H9 (cell line): ENCODE results near the gene LOXL1. TPM values are rescaled to one million over a fixed set of nuclear protein-coding genes. Genes with fewer than 3 reads are reported as not detected.

Experiments used
- DNase-seq: peaks from one replicate; pipeline ENCODE4 v3.0.0-alpha.2; 2017
- H2AFZ ChIP-seq: one replicate; pipeline ENCODE4 v1.6.1; 2013; ENCODE audit warnings: mild to moderate bottlenecking, low read length, control low read depth, moderate library complexity
- H2AK5ac ChIP-seq: 2 replicates; pipeline ENCODE4 v1.6.1; 2013; ENCODE audit warnings: low read length, control low read depth, mixed read lengths; ENCODE audit not compliant: insufficient read length
- H2BK120ac ChIP-seq: one replicate; pipeline ENCODE4 v1.6.1; 2013; ENCODE audit warnings: low read depth, mild to moderate bottlenecking, low read length, control low read depth, inconsistent platforms; ENCODE audit not compliant: poor library complexity, severe bottlenecking
- H2BK12ac ChIP-seq: 2 replicates; pipeline ENCODE4 v1.6.1; 2013; ENCODE audit warnings: low read length, control low read depth, mixed read lengths, low read depth; ENCODE audit not compliant: insufficient read length
- H2BK15ac ChIP-seq: 2 replicates; pipeline ENCODE4 v1.6.1; 2013; ENCODE audit warnings: low read depth, low read length, control low read depth
- H2BK20ac ChIP-seq: one replicate; pipeline ENCODE4 v1.6.1; 2013; ENCODE audit warnings: low read depth, mild to moderate bottlenecking, low read length, control low read depth, inconsistent platforms; ENCODE audit not compliant: poor library complexity, severe bottlenecking
- H2BK5ac ChIP-seq: 2 replicates; pipeline ENCODE4 v1.6.1; 2013; ENCODE audit warnings: low read length, control low read depth, mixed read lengths; ENCODE audit not compliant: insufficient read length
- H3K14ac ChIP-seq: 2 replicates; pipeline ENCODE4 v1.6.1; 2013; ENCODE audit warnings: low read length, control low read depth; ENCODE audit not compliant: insufficient read depth
- H3K18ac ChIP-seq: 2 replicates; pipeline ENCODE4 v1.6.1; 2013; ENCODE audit warnings: low read depth, mild to moderate bottlenecking, mixed read lengths, low read length, control low read depth; ENCODE audit not compliant: insufficient read length
- H3K23ac ChIP-seq: 2 replicates; pipeline ENCODE4 v1.6.1; 2013; ENCODE audit warnings: low read length, control low read depth, mixed read lengths, low read depth; ENCODE audit not compliant: insufficient read length
- H3K23me2 ChIP-seq: 2 replicates; pipeline ENCODE4 v1.6.1; 2013; ENCODE audit warnings: low read depth, mild to moderate bottlenecking, mixed read lengths, low read length, control low read depth; ENCODE audit not compliant: insufficient read length, poor library complexity, severe bottlenecking
- H3K27ac ChIP-seq: 2 replicates; pipeline ENCODE4 v1.5.1; 2013; ENCODE audit warnings: low read length, control low read depth, mixed read lengths, low read depth; ENCODE audit not compliant: insufficient read length
- H3K27me3 ChIP-seq: 2 replicates; pipeline ENCODE4 v1.6.1; 2013; ENCODE audit warnings: low read length, control low read depth, inconsistent platforms; ENCODE audit not compliant: insufficient read depth
- H3K4ac ChIP-seq: 2 replicates; pipeline ENCODE4 v1.6.1; 2013; ENCODE audit warnings: low read depth, mild to moderate bottlenecking, control low read depth, inconsistent platforms, low read length, moderate library complexity
- H3K4me1 ChIP-seq: 2 replicates; pipeline ENCODE4 v1.6.1; 2013; ENCODE audit warnings: low read length, control low read depth, inconsistent platforms; ENCODE audit not compliant: insufficient read depth
- H3K4me2 ChIP-seq: 2 replicates; pipeline ENCODE4 v1.6.1; 2013; ENCODE audit warnings: low read length, control low read depth, mixed read lengths; ENCODE audit not compliant: insufficient read length, insufficient read depth
- H3K56ac ChIP-seq: 2 replicates; pipeline ENCODE4 v1.6.1; 2013; ENCODE audit warnings: low read depth, mild to moderate bottlenecking, mixed read lengths, low read length, control low read depth; ENCODE audit not compliant: insufficient read length
- H3K79me1 ChIP-seq: 2 replicates; pipeline ENCODE4 v1.6.1; 2013; ENCODE audit warnings: low read depth, mild to moderate bottlenecking, moderate library complexity, low read length, control low read depth, inconsistent platforms; ENCODE audit not compliant: insufficient read depth, poor library complexity, severe bottlenecking
- H3K79me2 ChIP-seq: 2 replicates; pipeline ENCODE4 v1.6.1; 2013; ENCODE audit warnings: low read length, control low read depth, inconsistent platforms; ENCODE audit not compliant: insufficient read depth
- H3K9ac ChIP-seq: 2 replicates; pipeline ENCODE4 v1.6.1; 2013; ENCODE audit warnings: low read length, control low read depth, mixed read lengths; ENCODE audit not compliant: insufficient read length; ENCODE audit errors: extremely low read depth
- H3K9me3 ChIP-seq: one replicate; pipeline ENCODE4 v1.6.1; 2013; ENCODE audit warnings: low read depth, low read length, inconsistent platforms; ENCODE audit not compliant: control insufficient read depth
- H3T11ph ChIP-seq: one replicate; pipeline ENCODE4 v1.6.1; 2013; ENCODE audit warnings: mild to moderate bottlenecking, low read length, control low read depth, inconsistent platforms
- H4K20me1 ChIP-seq: one replicate; pipeline ENCODE4 v1.6.1; 2013; ENCODE audit not compliant: control insufficient read depth, insufficient read length, insufficient read depth
- H4K5ac ChIP-seq: 2 replicates; pipeline ENCODE4 v1.6.1; 2013; ENCODE audit warnings: low read depth, mild to moderate bottlenecking, mixed read lengths, low read length, control low read depth; ENCODE audit not compliant: insufficient read length
- H4K8ac ChIP-seq: replicated peaks from 2 replicates; pipeline ENCODE4 v1.6.1; 2013; ENCODE audit warnings: low read length, control low read depth, mixed read lengths, low read depth; ENCODE audit not compliant: insufficient read length
- H4K91ac ChIP-seq: 2 replicates; pipeline ENCODE4 v1.6.1; 2013; ENCODE audit warnings: low read depth, mild to moderate bottlenecking, moderate library complexity, mixed read lengths, low read length, control low read depth; ENCODE audit not compliant: insufficient read length
- H3K27ac Mint-ChIP-seq, 3 experiments: 2 replicates in 2 of 3; 3 replicates in 1 of 3; pipeline ENCODE4 v1.8.0; 2020 to 2021; ENCODE audit warnings: mixed read lengths in 3 of 3, mild to moderate bottlenecking in 1 of 3, moderate library complexity in 1 of 3
- H3K27me3 Mint-ChIP-seq: 2 replicates; pipeline ENCODE4 v1.8.0; 2021; ENCODE audit warnings: low read depth, mild to moderate bottlenecking, moderate library complexity, mixed read lengths
- H3K36me3 Mint-ChIP-seq, 3 experiments: 2 replicates in 2 of 3; 3 replicates in 1 of 3; pipeline ENCODE4 v1.8.0; 2020 to 2021; ENCODE audit warnings: low read depth in 3 of 3, mixed read lengths in 3 of 3; ENCODE audit not compliant: insufficient read depth in 1 of 3
- H3K4me1 Mint-ChIP-seq, 2 experiments: 2 replicates each; pipeline ENCODE4 v1.8.0; 2020; ENCODE audit warnings: mixed read lengths in 2 of 2
- H3K4me3 Mint-ChIP-seq, 2 experiments: 2 replicates in 1 of 2; 3 replicates in 1 of 2; pipeline ENCODE4 v1.8.0; 2020 to 2021; ENCODE audit warnings: mild to moderate bottlenecking in 2 of 2, mixed read lengths in 2 of 2, moderate library complexity in 1 of 2
- H3K9me3 Mint-ChIP-seq, 2 experiments: 2 replicates in 1 of 2; 3 replicates in 1 of 2; pipeline ENCODE4 v1.8.0; 2020; ENCODE audit warnings: mild to moderate bottlenecking in 2 of 2, mixed read lengths in 2 of 2, moderate library complexity in 1 of 2
- WGBS: extraction: QIAGEN DNeasy Blood & Tissue Kit; methylation state at CpG from one replicate; pipeline ENCODE4 v1.1.7; 2013; ENCODE audit warnings: missing lambda C conversion rate, low lambda C conversion rate, mixed read lengths; ENCODE audit not compliant: insufficient read length; ENCODE audit errors: extremely low coverage; 5-methylcytosine and 5-hydroxymethylcytosine counted together
- total RNA-seq: library from RNA; stranded (reverse); gene quantifications from 2 replicates; pipeline ENCODE4 v1.2.1, GENCODE V29; 2021
- TF ChIP-seq, protein P1 (sequence below): fragments of 200-600 bp; sonication (generic); conservative IDR thresholded peaks from 3 replicates; pipeline ENCODE4 v1.8.0; 2021; ENCODE audit warnings: antibody characterized with exemption, mild to moderate bottlenecking

The LOXL1 gene
- total RNA-seq, 1 experiment from 2014 or later = 9.1 TPM

DNA sequence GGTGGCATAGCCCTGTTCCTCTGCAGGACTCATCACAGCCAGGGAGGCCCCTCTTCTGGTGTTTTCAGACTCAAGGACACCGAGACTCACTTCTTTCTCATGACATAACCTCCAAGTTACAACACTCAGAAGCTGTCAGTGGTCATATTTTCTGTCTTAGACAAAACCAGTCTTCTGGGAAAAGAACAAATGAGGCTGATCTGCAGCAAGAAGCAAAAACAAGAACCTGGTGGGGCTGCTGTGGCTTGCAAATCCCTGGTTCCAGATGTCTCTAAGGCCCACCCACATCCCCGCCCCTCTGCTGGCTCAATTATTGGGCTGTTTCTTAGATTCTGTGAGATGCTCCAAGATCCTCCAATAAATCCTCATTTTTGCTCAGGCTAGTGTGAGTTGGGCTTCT, 16.6 kb upstream of the LOXL1 start:
- no peak overlapping the region for H2BK120ac ChIP-seq
- no CpG with 5 or more reads among the region's 2 CpGs for WGBS
- no peaks in the 10 kb centered on the region for H4K20me1 ChIP-seq
- H4K8ac ChIP-seq = no peak overlapping the region
- peaks cover 3% of the 10 kb centered on the region for H3K27me3 Mint-ChIP-seq
- no peaks in the 10 kb centered on the region for H3K79me1 ChIP-seq
- no peak overlapping the region for H2AK5ac ChIP-seq
- no peak overlapping the region for H2BK12ac ChIP-seq
- no peak overlapping the region for H2BK15ac ChIP-seq
- H3K9ac ChIP-seq = no peak overlapping the region
- no peaks in the 10 kb centered on the region for H3K27me3 ChIP-seq
- no peak overlapping the region for H3T11ph ChIP-seq
- H2AFZ ChIP-seq = no peak overlapping the region
- no peak overlapping the region for H2BK20ac ChIP-seq
- no peaks in the 10 kb centered on the region for H3K9me3 ChIP-seq
- H2BK5ac ChIP-seq = no peak overlapping the region
- H3K23ac ChIP-seq = no peak overlapping the region
- no peaks in the 10 kb centered on the region for H3K23me2 ChIP-seq
- no peak overlapping the region for H3K27ac Mint-ChIP-seq
- no peak overlapping the region for H3K4me3 Mint-ChIP-seq
- TF ChIP-seq, protein P1, sequence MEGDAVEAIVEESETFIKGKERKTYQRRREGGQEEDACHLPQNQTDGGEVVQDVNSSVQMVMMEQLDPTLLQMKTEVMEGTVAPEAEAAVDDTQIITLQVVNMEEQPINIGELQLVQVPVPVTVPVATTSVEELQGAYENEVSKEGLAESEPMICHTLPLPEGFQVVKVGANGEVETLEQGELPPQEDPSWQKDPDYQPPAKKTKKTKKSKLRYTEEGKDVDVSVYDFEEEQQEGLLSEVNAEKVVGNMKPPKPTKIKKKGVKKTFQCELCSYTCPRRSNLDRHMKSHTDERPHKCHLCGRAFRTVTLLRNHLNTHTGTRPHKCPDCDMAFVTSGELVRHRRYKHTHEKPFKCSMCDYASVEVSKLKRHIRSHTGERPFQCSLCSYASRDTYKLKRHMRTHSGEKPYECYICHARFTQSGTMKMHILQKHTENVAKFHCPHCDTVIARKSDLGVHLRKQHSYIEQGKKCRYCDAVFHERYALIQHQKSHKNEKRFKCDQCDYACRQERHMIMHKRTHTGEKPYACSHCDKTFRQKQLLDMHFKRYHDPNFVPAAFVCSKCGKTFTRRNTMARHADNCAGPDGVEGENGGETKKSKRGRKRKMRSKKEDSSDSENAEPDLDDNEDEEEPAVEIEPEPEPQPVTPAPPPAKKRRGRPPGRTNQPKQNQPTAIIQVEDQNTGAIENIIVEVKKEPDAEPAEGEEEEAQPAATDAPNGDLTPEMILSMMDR = no peak
- no peak for DNase-seq
- H3K79me2 ChIP-seq = no peaks in the 10 kb centered on the region
- H3K36me3 Mint-ChIP-seq = no peaks in the 10 kb centered on the region
- no peak overlapping the region for H3K4me2 ChIP-seq
- H3K4ac ChIP-seq = no peak overlapping the region
- no peak overlapping the region for H3K27ac ChIP-seq
- no peak overlapping the region for H3K14ac ChIP-seq
- H3K9me3 Mint-ChIP-seq = no peaks in the 10 kb centered on the region
- no peaks in the 10 kb centered on the region; the same call in 1 of the 2 replicates for H3K4me1 ChIP-seq
- no peak overlapping the region for H3K56ac ChIP-seq
- peaks cover 14 to 18% of the 10 kb centered on the region in 2 experiments for H3K4me1 Mint-ChIP-seq
- no peak overlapping the region for H4K91ac ChIP-seq
- H3K18ac ChIP-seq = no peak overlapping the region
- H4K5ac ChIP-seq = no peak overlapping the region
